AG04449 (cell line): ENCODE data around the gene TRIM62.

Source experiments
- CTCF ChIA-PET: fragments of 350-600 bp; formaldehyde crosslinking; extraction: SDS; loops from one replicate; lab custom pipeline; 2021; ENCODE audit warnings: antibody characterized with exemption; lab: Yijun Ruan, JAX
- POLR2A ChIA-PET: fragments of 400-600, 350-600 bp; formaldehyde crosslinking; extraction: SDS; loops from one replicate; lab custom pipeline; 2020; ENCODE audit warnings: antibody characterized with exemption, inconsistent platforms; lab: Yijun Ruan, JAX
- DNase-seq: peaks from one replicate; pipeline ENCODE4 v3.0.0-alpha.2; 2010; ENCODE audit warnings: low read depth, low spot score
- H3K4me3 ChIP-seq: 2 replicates; pipeline ENCODE4 v1.5.1; 2011; ENCODE audit warnings: low read depth, mild to moderate bottlenecking, control low read depth, low read length
- TF ChIP-seq, protein P1 (sequence below): IDR thresholded peaks from one replicate; pipeline ENCODE4 v1.5.1; 2011; ENCODE audit warnings: mild to moderate bottlenecking, moderate library complexity, low read length, control low read depth, inconsistent platforms; ENCODE audit not compliant: insufficient read depth; ENCODE audit errors: missing control alignments

The TRIM62 gene

DNA sequence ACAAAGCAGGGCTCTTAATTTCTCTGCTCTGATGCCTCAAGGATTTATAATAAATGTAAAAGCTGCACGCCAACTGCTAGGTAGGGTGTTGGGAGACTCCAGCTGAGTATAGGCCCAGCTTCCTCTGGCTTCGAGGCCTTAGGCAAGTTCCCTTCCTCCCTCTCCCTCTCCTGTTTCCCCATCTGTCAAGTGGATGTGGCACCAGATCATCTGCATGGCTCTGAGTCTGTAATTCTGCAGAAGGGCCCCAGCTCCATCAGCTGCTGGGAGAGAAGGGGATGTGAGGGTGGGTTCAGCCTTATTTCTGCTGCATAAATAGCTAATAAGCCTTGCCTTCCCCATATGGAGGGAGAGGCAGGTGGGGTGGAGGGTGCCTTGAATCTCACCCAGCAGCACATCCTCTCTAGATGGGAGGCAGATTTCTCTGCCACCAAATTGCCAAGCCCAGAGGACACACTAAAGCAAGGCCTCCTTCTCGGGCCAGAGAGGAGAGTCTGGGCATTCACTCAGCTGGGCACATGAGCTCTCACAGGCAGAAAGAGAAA, 3.8 kb downstream of the TRIM62 start:
- POLR2A ChIA-PET, result no interaction called here
- CTCF ChIA-PET, result interaction anchor here (0.9 kb wide), 1 partner anchor 65 kb away, joined by 3 read pairs; no protein-coding TSS in a partner anchor
- no peak overlapping the region for H3K4me3 ChIP-seq
- TF ChIP-seq, protein P1, sequence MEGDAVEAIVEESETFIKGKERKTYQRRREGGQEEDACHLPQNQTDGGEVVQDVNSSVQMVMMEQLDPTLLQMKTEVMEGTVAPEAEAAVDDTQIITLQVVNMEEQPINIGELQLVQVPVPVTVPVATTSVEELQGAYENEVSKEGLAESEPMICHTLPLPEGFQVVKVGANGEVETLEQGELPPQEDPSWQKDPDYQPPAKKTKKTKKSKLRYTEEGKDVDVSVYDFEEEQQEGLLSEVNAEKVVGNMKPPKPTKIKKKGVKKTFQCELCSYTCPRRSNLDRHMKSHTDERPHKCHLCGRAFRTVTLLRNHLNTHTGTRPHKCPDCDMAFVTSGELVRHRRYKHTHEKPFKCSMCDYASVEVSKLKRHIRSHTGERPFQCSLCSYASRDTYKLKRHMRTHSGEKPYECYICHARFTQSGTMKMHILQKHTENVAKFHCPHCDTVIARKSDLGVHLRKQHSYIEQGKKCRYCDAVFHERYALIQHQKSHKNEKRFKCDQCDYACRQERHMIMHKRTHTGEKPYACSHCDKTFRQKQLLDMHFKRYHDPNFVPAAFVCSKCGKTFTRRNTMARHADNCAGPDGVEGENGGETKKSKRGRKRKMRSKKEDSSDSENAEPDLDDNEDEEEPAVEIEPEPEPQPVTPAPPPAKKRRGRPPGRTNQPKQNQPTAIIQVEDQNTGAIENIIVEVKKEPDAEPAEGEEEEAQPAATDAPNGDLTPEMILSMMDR, result no peak
- no peak for DNase-seq

DNA sequence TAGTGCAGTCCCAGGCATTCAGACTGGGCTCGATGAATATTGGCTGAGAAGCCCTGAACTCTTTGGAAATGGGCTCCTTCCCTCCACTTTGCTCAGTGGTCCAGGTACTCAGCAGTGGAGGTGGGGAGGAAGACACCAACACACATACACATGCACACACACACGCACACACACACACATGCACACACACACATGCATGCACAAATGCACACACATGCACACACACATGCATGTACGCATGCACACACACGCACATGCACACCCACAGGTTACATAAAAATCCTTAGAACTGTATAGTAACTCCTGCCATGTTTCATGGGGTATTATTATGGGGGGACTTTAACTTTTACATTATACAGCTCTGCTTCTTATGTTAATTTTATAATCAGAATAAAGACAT, 5.0 kb downstream of the TRIM62 start:
- ChIA-PET POLR2A (no interaction called here), CTCF (no interaction called here)
- TF ChIP-seq, protein P1, result no peak
- H3K4me3 ChIP-seq, result no peak overlapping the region
- DNase-seq, result no peak

DNA sequence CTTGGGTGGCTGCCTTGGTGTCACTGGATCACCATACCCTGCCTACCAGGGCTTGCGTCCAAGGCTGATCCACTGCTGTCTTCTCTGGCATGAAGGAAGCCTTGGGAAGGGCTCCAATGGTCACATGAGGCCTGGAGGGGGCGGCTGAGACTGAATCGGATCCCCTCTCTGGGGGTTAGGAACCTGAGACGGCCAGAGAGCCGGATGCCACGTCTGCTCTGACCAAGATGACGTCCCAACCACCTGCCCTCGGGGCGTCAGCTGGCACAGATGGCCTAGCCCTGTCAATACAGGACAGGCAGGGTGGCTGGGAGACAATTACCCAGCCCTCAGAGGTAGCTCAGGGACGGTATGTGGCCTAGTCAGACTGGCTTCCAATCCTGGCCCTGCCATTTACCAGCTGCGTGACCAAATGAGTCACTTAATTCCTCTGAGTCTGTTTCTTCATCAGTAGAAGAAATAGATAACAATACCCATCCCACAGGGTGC, 5.4 kb downstream of the TRIM62 start:
- TF ChIP-seq, protein P1, result no peak
- H3K4me3 ChIP-seq, result no peak overlapping the region
- POLR2A ChIA-PET, result no interaction called here
- CTCF ChIA-PET, result no interaction called here
- no peak for DNase-seq

DNA sequence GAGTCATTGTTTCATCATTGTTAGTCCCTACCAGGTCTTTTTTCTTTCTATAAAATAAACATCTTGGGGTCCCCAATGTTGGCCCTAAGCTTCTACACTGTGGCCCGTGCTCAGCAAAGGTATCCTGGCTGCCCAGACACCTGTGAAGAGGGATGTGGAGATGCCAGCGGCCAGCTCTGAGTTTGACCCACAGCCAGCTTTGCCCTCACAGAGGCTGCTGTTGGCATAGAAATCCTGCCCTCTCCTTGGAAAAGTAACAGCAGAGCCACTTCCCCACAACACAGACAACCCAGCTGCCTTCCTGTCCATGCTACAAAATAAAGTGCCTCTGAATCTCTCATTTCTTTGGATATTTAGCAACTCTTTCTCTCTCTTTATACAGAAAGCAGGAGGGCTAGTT, 6.0 kb downstream of the TRIM62 start:
- no peak for DNase-seq
- POLR2A ChIA-PET, result no interaction called here
- CTCF ChIA-PET, result interaction anchor here (1.0 kb wide), 1 partner anchor 34 kb away, joined by 3 read pairs; no protein-coding TSS in a partner anchor
- TF ChIP-seq, protein P1, result no peak
- H3K4me3 ChIP-seq, result no peak overlapping the region

DNA sequence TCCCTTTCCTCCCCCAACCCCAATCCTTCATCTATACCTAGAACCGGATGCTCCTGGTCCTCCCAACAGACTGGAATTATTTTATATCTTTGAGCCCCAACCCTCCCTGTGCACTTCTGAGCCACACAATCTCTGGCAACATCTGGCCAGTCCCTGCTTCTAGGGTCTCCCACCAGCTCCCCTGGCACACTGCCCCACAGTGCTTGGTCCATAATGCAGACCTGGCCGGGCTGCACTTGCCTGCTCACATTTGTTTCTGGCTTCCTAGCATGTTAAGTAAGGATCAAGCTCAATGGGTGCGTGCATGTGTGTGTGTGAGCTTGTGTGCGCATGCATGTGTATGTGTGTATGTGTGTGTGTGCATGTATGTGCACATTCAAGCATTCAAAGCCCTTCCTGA, 8.8 kb downstream of the TRIM62 start:
- POLR2A ChIA-PET, result no interaction called here
- no peak for DNase-seq
- TF ChIP-seq, protein P1, result no peak
- CTCF ChIA-PET, result interaction anchor here (0.6 to 1.7 kb wide), 5 partner anchors 12 to 125 kb away, joined by 3 to 5 read pairs (median 4); no protein-coding TSS in a partner anchor
- H3K4me3 ChIP-seq, result no peak overlapping the region

DNA sequence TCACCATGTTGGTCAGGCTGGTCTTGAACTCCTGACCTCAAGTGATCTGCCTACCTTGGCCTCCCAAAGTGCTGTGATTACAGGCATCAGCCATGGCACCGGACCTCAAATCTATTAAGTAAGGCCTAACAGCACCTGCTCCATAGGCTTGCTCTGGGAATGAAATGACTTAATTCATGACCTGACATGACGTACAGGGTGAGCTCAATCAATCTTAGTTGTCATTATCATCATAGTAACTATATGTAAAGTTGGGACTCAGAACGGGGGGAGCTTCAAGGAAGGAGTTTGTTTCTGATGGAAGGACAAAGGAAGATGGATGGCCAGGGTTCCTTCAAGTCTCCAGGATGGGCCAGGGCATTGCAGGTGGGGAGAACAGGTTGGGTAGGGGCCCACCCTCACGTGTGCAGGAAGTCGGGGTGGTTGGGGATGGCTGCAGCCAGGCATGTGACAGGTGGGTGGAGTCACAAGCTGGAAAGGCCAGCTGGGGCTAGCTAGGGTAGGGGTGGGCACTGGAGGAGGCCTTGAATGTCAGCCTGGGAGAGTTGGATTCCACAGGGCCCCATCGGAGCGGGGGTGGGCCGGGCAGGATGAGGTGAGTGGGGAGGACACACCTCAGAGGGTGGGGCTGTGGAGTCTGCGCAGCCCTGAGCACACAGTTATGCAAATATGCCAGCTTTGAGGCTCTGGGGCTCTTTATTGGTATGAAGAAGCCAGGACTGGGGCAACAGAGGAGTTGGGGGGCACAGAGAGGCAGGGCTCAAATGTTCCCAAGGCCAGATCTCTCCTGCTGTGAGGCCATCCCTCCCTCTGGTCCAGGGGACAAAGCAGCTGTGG, 9.6 kb downstream of the TRIM62 start:
- ChIA-PET POLR2A (no interaction called here), CTCF (interaction anchor here (0.6 to 1.7 kb wide), 4 partner anchors 12 to 124 kb away, joined by 3 to 5 read pairs (median 3); no protein-coding TSS in a partner anchor)
- TF ChIP-seq, protein P1, result no peak
- H3K4me3 ChIP-seq, result no peak overlapping the region
- DNase-seq, result no peak
